B cell (primary cell): ENCODE results near the gene PTPRN2.

Experiments used
- EZH2 ChIP-seq: IDR thresholded peaks from 2 replicates; pipeline ENCODE4 v1.6.1; 2012; ENCODE audit warnings: borderline replicate concordance, low read depth, mild to moderate bottlenecking, moderate library complexity, low read length; ENCODE audit not compliant: insufficient read depth, poor library complexity, severe bottlenecking
- TF ChIP-seq, protein P1 (sequence below): fragments of 200-600 bp; IDR thresholded peaks from one replicate; pipeline ENCODE4 v1.8.0; 2022; ENCODE audit warnings: antibody characterized with exemption, mild to moderate bottlenecking

DNA sequence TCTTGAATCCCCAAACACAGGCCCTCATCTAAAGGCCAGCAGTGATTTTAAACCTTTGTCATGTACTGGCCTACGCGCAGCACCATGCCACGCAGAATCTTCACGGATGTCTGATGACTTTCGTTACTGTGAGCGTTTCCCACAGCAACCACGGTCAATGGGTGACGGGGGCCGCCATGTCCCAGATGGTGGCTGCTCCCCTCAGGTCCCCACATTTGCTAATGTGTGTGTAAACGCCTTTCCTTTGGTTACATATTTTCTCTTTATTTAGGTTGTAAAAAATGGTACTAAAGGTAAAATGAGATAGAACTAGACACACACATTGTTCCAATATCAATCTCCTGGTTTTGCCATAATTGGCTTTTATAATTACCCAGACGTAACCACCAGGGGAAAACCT is 699.0 kb downstream of the PTPRN2 start:
- TF ChIP-seq, protein P1, sequence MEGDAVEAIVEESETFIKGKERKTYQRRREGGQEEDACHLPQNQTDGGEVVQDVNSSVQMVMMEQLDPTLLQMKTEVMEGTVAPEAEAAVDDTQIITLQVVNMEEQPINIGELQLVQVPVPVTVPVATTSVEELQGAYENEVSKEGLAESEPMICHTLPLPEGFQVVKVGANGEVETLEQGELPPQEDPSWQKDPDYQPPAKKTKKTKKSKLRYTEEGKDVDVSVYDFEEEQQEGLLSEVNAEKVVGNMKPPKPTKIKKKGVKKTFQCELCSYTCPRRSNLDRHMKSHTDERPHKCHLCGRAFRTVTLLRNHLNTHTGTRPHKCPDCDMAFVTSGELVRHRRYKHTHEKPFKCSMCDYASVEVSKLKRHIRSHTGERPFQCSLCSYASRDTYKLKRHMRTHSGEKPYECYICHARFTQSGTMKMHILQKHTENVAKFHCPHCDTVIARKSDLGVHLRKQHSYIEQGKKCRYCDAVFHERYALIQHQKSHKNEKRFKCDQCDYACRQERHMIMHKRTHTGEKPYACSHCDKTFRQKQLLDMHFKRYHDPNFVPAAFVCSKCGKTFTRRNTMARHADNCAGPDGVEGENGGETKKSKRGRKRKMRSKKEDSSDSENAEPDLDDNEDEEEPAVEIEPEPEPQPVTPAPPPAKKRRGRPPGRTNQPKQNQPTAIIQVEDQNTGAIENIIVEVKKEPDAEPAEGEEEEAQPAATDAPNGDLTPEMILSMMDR: no peak
- TF ChIP-seq EZH2: no peak
